ENCODE measurements around the gene PAX2.

Gene PAX2

DNA sequence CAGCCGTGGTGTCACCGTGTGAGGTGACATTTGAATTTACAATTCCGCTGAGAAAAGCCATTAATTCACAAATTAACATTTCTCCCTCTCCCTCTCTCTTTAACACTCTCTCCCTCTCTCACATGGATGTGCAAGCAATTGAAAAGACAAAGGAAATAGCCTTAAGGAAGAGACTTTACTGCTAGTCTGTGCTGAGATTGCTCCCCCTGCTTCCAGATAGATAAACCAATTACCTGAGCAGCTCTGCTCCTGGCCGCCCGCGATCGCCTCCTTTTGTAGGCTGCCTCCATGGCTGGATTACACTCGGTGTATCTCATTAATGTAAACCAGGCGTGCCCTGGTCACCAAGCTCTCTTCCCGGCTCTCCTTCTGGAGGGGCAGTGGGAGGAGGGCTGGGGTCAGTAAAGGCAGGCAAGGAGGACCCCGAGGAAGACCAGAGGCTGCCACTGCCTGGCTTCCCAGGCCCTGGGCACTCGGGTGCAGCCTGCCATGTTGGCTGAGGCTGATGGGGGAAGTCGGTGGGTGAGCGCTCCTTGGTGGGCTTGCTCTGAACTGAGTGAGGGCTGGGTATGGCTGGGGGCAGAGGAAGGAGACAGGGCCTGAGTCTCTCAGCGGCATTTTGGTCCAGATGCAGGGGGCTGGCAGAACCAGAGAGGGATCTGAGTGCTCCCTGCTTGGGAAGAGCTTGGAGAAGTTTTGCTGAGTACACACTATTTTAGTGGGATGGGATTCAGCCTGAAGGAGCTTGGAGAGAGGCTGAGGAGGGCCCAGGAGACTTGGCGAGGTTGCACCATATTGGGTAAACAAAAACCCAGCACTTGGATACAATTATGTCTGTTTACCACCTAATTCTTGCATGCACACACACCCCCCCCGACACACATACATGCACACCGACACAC is 42.9 kb downstream of the PAX2 start:
- H3K4me3 ChIP-seq (ENCODE audit: low read depth, low read length), result no peak overlapping the region
- no peak for DNase-seq (ENCODE audit: low read depth)
- TF ChIP-seq, protein P1, sequence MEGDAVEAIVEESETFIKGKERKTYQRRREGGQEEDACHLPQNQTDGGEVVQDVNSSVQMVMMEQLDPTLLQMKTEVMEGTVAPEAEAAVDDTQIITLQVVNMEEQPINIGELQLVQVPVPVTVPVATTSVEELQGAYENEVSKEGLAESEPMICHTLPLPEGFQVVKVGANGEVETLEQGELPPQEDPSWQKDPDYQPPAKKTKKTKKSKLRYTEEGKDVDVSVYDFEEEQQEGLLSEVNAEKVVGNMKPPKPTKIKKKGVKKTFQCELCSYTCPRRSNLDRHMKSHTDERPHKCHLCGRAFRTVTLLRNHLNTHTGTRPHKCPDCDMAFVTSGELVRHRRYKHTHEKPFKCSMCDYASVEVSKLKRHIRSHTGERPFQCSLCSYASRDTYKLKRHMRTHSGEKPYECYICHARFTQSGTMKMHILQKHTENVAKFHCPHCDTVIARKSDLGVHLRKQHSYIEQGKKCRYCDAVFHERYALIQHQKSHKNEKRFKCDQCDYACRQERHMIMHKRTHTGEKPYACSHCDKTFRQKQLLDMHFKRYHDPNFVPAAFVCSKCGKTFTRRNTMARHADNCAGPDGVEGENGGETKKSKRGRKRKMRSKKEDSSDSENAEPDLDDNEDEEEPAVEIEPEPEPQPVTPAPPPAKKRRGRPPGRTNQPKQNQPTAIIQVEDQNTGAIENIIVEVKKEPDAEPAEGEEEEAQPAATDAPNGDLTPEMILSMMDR (IDR thresholded peaks at IDR 0.05; ENCODE audit: low read depth, low read length, missing control alignments), result no peak
- in situ Hi-C loops (cut with HindIII; ENCODE audit: low sequenced_read_pairs), result no loop called here

DNA sequence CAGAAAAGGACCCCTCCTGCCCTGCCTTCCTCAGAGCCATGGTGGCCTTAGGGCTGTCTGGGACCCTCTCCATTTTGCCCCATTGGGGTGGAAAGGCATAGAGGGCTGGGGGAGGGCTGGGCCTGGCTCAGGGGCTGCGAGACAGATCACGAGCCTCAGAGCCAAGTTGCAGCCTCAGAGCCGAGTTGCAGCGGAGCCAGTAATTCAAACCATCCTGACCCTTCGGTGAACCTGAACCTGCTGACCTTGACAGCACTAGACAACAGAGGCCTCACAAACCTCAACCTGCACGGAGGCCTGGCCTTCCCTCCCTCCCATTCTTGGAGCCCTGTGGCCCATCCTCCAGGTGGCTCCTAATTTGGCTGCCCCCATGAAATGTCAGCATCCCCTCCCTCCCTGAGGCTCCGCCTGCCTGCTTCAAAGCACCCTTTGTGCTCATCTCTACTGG is 45.4 kb downstream of the PAX2 start:
- H3K4me3 ChIP-seq (ENCODE audit: low read depth, low read length), result no peak overlapping the region
- in situ Hi-C loops (cut with HindIII; ENCODE audit: low sequenced_read_pairs), result no loop called here
- no peak for DNase-seq (ENCODE audit: low read depth)
- TF ChIP-seq, protein P1 (IDR thresholded peaks at IDR 0.05; ENCODE audit: low read depth, low read length, missing control alignments), result no peak

DNA sequence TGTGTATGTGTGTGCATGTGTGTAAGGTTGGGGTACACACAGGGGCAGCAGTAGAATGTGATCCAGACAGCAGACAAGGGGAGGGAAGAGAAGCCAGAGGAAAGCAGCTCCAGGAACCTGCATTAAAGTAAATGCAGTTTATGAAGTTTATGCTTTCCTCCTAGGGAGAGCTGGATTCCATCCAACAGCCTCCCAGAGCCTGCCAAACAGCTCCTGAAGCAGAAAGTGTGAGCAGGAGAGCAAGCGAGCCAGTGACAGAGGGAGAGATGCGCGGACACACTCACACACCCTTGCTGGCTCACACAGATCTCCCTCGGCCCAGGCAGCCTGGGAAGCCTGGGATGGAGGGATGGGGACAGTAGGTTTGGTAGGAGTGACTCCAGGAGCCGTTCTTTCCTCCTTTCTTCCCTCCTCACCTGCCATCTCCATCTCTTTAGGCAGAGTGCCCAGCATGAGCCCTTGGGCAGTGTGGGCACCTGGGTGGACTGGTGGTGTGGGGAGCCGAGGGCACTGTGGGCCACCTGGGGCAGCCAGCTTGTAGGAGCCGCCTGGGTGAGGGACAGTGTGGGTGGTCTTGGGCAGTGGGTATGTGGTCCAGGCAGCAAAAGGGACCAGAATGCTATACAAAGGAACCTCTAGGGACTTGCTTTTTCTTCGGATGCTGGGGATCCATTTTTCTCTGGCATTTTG is 46.1 kb downstream of the PAX2 start:
- H3K4me3 ChIP-seq (ENCODE audit: low read depth, low read length), result no peak overlapping the region
- no peak for DNase-seq (ENCODE audit: low read depth)
- in situ Hi-C loops (cut with HindIII; ENCODE audit: low sequenced_read_pairs), result no loop called here
- TF ChIP-seq, protein P1 (IDR thresholded peaks at IDR 0.05; ENCODE audit: low read depth, low read length, missing control alignments), result no peak

DNA sequence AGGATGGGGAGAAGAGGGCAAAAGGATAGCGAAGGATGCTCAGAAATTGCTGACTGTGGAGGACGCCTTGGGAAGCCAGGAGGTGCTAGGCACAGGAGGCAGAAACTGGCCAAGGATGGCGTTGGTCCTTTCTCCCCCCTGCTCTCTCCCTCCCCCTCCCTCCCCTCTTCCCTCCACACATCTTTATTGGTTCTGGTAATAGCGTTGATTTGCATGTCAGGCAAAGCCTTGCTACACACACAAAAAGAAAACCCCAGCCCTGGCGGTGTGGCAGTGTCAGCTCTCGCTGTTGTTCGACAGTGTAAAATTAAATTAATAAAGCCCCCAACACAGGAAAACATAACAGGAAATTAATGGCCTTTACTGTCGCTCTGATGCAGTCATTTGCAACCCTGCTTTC is 47.2 kb downstream of the PAX2 start:
- DNase-seq (ENCODE audit: low read depth), result no peak
- in situ Hi-C loops (cut with HindIII; ENCODE audit: low sequenced_read_pairs), result no loop called here
- TF ChIP-seq, protein P1 (IDR thresholded peaks at IDR 0.05; ENCODE audit: low read depth, low read length, missing control alignments), result no peak
- H3K4me3 ChIP-seq (ENCODE audit: low read depth, low read length), result no peak overlapping the region

DNA sequence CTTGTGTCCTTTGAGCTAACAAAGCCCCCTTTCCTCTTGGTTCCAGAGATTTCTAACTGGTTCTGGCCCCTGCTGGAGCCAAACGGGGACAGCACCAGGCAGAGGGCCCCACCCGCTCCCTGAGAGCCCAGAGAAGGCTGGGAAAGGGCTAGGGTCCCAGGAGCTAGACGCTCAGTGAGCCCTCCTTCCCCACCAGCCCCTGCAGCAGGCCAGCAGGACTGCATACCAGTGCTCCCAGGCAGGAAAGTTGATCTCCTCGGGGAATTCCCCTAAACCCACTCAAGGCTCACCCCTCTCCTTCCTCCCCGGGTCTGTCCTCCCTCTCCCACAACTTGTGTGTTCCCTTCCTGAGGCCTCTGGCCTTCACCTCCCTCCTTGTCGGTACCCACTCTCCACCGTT is 47.7 kb downstream of the PAX2 start:
- no peak overlapping the region for H3K4me3 ChIP-seq (ENCODE audit: low read depth, low read length)
- DNase-seq (ENCODE audit: low read depth), result no peak
- TF ChIP-seq, protein P1 (IDR thresholded peaks at IDR 0.05; ENCODE audit: low read depth, low read length, missing control alignments), result no peak
- in situ Hi-C loops (cut with HindIII; ENCODE audit: low sequenced_read_pairs), result no loop called here

DNA sequence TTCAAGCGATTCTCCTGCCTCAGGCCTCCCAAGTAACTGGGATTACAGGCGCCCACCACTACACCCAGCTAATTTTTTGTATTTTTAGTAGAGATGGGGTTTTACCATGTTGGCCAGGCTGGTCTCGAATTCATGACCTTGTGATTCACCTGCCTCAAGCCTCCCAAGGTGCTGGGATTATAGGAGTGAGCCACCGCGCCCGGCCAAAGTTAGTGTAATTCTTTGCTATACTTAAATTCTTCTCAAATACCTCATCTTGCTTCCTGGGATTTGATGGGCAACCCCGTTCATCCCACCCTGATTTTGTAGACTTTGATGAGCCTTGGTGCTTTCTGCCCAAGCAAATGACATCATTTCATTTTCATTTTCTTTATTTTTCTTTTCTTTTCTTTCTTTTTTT is 54.5 kb downstream of the PAX2 start:
- in situ Hi-C loops (cut with HindIII; ENCODE audit: low sequenced_read_pairs), result no loop called here

More for the DNA sequence above, 54.5 kb downstream of the PAX2 start:
- no peak overlapping the region for H3K4me3 ChIP-seq (ENCODE audit: low read depth, low read length)
- no peak for DNase-seq (ENCODE audit: low read depth)
- TF ChIP-seq, protein P1 (IDR thresholded peaks at IDR 0.05; ENCODE audit: low read depth, low read length, missing control alignments), result no peak

Measured in astrocyte of the cerebellum (primary cell).